Measurements from ENCODE around the gene RET.

The RET gene

GRCh38 chr10:43076876-43077420 is at the start of gene RET:
Gene RET, plus strand, starts transcription at chr10:43077069. Its CDS starts 190 bp downstream, at chr10:43077259.
- no peak for DNase-seq (ENCODE audit: low read depth)

DNA sequence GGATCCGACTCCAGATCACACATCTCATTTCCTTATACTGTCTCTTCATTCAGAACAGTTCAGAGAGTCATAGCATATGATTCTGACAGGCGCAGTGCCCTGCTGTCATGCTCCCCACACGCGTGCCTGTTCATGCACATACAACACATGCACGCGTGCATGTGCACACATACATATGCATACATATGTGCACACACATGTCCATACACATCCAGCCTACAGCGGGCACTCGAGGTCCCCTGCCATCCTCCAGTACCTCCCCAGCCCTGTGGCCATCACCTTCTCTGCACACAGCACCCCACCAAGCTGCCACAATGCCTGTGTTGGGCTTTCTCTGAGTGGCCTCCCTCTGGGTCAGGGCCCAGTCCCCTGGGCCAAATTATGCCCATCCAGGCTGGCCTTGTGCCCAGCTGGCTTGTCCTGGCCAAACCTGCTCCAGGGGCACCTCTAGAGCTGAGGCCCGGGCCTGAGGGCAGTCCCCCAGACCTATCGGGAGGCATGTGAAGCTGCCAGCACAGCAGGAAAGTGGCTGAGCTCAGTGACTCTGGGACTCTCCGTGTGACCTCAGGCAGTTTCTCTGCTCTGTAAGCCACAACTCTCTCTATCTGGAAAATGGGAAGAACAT is 49.4 kb upstream of the RET start:
- no peak for DNase-seq (ENCODE audit: low read depth)

GRCh38 chr10:43028143-43028542 is 48.7 kb upstream of the RET start:
- no peak for DNase-seq (ENCODE audit: low read depth)

DNA sequence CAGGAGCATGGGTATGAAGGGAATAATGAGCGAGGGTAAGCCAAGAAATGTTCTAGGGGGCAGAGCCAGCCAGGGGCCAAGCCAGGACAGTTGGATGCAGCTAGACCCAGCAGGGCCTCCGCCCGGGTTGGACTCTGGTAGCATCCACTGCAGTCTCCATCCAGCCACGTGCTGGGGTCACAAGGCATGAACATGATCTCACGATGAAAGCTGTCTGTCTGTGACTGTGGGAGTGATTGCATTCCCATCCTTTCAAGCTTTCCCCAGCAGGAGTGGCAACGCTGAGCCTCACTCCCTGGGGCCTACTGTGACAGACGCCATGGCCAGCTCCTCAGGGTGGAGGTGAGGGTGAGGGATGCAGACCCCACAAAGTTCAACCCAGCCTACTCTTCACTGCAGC is 47.8 kb upstream of the RET start:
- DNase-seq (ENCODE audit: low read depth): no peak

GRCh38 chr10:43032613-43033012 is 44.3 kb upstream of the RET start:
- DNase-seq (ENCODE audit: low read depth): no peak

DNA sequence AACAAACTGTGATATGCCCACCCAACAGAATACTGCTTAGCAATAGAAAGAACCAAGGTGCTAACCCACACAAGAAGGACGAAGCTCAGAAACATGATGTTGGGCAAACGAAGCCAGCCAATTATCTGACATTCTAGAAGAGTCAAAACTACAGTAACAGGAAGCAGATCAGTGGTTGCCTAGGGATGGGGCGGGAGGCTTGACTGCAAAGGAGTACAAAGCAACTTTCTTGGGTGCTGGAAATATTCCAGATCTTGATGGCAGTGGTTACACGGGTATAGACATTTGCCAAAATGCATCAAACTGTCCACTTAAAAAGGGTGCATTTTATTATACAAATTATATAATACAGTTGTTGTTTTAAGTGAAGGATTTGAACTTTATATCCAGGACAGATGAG is 41.1 kb upstream of the RET start:
- DNase-seq (ENCODE audit: low read depth): no peak

DNA sequence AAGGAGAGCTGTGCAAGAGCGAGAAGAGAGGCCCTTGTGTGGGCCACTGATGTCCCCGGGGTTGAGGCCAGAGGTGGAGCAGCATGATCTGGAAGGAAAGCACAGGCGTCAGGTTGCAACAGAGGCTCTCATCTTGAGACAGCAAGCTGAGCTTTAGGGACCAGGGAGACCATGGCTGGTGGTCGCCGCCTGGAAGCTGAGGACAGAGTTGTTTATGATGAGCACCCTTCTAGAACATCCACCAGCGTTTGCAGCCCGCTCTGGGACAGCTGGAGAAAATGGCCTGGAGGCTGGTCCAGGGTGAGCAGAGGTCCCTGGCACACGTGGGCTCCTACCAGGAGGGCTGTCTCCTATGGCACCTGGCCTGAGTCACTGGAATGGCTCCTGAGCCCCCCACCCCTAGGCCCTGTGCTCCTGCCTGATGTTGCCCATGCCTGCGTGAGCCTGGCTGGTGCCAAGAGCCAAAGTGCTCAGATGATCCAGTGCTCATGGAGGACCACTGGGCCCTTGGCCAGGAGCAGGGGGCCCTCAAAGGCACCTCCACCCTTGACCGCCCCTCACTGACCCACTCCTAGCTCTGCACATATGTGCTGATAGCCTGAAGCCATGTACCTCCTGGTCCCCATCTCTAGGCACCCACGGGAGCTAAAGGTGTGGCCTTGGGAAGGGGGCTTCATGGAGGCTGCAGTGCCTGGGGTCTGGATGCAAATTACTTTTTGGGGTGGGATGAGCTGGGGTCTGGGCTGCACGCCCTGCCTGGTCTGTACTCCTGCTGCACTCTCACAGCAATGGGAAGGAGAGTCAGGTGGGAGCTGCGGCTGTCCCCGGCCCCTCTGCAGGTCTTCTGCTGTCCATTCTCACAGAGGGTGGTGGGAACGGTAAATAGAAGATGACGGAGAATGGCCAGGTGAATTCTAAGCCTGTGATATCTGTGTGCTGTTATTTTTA is 40.1 kb upstream of the RET start:
- DNase-seq (ENCODE audit: low read depth): no peak

DNA sequence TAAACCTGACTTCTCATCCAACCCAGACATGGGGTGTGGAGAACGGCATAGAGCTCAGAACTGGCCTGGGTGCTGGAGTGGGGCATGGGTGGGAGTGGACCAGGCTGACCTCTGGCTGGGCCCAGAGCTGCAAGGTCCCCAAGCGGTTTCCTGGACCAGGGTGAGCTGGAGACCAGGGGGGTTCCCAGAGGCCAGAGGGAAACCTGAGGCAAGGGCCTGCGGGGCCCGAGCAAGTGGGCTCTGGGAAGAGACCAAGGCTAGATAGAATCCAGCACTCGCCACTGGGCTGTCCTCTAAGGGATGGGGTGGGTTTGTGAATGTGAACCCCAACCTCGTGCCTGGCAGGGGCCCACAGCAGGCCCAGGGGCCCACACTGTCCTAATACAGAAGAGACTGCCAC is 39.4 kb upstream of the RET start:
- no peak for DNase-seq (ENCODE audit: low read depth)

DNA sequence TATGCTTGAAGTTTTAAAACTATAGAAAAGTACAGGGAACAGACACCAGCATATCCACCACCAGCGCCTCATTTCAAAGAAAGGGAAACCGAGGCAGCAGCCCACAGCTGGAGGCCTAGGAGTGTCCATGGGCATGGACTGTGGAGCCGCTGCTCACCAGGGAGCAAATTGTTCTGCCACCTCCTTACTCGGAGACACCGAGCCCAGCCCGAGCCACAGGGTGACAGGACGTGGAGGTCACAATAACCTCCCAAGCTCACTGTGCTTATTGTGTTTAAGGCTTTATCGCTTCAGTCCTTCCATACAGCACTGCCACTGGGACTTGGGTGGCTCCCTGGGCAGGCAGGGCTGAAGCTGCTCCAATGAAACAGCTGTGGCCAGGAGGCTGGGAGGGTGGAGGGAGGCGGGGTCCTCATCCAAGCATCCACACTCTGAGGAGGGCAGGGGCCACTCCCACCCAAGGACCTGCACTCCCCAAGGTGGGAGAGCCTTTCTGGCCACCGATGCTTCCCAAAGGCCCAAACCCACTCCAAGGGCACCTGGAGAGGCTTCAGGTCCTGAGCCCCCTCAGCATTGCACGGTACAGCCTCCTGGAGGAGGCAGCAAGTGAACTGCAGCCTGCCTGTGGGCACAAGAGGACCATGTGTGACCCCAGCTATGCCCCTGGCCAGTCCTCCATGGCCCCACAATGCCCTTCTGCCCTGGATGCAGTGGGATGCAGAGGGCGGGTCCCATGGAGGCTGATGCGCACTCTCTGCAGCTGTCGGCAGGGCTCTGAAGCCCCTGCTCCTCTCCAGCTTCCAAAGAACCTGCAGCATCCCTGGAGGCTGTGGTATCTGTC is 38.7 kb upstream of the RET start:
- no peak for DNase-seq (ENCODE audit: low read depth)

GRCh38 chr10:43038783-43039623 is 37.9 kb upstream of the RET start:
- no peak for DNase-seq (ENCODE audit: low read depth)

DNA sequence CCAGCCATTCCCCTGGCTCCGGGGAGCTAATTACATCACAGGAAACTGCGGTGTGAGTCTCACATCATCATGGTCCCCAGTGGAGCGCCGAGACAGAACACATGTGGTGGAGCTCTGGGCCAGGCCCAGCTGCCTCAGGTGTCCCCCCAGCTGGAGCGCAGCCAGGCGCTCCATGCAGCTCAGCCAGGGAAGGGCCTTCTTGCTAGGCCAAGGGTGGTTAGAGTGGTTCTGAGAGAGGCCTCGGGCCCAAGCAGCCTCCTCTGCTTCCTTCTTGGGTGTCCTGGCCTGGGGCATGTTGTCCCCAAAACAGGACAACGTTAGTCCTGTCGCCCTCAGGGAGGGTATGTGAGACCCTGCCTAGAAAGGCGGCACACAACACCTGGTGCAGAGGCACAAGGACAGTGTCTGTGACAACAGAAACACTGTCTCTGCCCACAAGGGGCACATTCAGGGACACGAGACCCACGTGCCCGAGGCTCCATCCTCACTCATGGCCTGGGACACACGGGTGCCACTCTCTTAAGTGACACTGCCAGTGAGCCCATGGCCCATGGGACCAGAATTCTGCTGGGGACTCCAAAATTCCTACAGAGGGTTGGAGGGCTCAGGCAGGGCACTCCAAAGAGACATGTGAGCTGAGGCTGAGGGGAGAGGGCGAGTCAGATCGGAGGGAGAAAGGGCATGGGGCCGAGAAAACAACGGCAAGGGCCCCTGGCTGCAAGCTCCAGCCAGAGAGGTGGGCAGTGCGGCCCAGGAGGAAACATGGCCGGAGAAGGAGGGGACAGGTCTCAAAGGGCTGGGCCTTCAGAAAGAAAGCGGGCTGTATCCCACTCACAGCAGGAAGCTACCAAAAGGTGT is 37.0 kb upstream of the RET start:
- no peak for DNase-seq (ENCODE audit: low read depth)

DNA sequence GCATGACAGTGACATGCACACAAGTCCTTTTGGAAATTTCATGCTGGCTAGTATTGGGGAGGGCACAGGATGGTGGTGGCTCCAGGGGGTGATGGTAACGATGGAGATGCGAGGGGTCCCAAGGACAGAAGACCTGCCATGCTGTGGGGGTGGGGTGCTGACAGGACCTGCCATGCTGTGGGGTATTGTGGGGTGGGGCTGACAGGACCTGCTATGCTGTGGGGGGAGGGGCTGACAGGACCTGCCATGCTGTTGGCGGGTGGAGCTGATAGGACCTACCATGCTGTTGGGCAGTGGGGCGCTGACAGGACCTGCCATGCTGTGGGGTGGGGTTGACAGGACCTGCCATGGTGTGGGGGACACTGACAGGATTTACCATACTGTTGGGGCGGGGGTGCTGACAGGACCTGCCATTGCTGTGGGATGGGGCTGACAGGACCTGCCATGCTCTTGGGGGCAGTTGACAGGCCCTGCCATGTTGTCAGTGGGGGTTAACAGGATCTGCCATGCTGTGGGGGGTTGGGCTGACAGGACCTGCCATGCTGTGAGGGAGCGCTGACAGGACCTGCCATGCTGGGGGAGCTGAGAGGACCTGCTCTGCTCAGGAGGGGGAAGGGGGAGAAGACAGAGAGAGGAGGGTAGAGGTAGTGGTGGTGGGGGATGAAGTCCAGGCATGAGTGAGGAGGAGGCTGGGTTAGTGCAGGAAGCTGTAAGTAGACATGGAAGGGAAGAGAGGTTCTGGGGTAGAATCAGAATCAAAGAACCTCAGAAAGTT is 36.2 kb upstream of the RET start:
- DNase-seq (ENCODE audit: low read depth): no peak

DNA sequence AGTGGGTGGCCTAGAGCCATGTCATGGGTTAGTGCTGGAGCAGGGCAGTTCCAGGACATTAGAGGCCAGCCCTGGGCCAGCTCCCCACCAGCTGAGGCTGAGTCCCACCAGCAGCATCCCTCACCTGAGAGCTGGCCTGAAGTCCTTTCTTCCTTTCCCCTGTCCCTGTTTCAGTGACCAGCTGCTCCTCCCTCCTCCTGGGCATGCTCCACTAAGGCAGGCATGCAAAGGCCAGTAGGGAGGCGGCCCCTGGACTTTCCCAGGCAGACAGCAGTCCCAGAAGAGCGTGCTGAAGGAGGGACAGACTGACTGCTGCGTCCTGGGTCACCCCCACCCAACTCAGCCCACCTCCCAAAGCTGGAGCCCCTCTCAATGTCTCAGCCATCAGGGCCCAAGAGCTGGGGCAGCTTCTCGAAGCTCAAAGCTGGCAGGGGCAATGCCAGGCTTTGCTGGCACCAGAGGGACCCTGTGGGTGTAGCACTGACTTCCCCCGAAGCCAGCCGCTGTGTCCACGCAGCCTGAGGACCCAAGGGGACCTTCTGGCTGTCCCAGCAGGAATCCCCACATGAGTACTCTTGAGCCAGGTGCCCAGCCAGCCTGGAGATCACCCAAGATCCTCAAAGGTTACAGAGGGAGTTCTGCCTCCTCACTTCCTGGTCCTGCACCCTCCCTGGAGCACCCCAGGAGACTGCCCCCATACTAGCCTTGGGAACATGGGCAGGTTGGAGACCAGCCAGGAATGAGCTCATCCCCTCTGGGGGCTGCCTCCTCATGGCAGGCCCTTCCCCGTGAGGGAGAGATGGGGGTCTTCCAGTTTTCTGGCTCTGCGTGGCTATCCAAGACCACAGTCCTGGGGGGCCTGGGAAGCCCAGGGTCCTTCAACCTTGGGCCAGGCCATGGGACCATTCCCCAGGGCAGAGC is 35.2 kb upstream of the RET start:
- no peak for DNase-seq (ENCODE audit: low read depth)

GRCh38 chr10:43042503-43043341 is 34.1 kb upstream of the RET start:
- no peak for DNase-seq (ENCODE audit: low read depth)

- DNase-seq (ENCODE audit: low read depth): no peak
These were observed 33.5 kb upstream of the RET start for GRCh38 chr10:43043342-43043772.

GRCh38 chr10:43043773-43044447 is 33.0 kb upstream of the RET start:
- DNase-seq (ENCODE audit: low read depth): no peak

DNA sequence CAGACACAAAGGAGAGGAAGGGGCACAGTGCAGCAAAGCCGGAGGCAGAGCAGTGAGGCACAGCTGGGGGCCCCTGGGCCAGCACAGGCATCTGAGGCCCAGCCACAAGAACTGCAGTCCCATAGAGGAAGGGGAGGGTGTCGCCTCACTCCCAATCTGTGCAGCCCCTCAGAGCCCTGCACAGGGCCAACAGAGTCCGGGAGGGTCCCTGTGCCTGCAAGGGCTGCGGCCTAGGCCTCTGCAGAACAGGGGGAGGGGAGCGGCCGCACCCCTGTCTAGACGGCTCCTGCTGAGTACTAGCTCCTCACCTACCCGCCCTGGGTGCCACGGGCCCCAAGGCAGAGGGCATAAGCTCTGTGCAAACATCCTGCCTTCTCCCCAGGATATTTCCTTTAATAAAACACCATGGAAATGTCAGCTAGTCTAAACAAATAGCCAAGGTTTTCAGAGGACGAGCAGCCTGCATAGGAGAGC is 32.4 kb upstream of the RET start:
- DNase-seq (ENCODE audit: low read depth): no peak
